ENCODE results near the gene SCYGR1. TPM values are rescaled to one million over a fixed set of nuclear protein-coding genes. Genes with fewer than 3 reads are reported as not detected.

The SCYGR1 gene
- total RNA-seq, 3 donors from 2014 or later: not detected

DNA sequence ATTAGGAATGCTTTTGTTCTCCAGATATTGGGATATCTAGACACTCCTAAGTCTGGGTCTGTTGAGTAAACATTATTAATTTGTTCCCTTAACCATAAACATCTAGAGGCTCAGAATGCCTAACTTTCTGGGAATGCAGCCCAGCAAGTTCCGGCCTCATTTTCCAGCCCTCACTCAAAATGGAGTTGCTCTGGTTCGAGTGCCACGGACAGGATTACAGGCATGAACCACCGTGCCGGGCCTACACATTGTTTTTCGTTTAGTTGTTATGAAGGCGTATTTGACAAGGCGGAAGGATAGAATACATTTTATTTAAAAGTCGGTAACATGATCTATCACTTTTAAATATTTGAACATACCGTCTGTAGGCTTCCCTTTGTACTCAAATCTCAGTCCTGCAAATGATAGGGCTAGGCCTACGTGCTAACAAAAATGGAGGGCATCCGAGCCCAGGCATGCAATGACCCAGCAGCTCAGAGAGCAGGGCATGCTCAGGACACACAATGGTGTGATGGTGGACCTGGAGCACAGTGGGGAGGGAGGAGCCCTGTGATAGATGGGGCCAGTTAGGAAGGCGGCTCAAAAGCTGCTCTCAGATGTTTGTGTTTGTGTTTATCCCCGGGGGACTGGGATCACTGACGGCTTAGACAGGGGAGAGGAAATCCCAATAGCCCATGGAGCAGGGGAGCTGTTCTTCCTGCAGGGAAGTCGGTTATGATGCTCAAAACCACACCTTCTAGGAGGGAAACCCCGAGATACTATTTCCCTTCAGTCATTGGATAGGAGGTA lies 2.9 kb upstream of the SCYGR1 start:
- TF ChIP-seq, protein P1, sequence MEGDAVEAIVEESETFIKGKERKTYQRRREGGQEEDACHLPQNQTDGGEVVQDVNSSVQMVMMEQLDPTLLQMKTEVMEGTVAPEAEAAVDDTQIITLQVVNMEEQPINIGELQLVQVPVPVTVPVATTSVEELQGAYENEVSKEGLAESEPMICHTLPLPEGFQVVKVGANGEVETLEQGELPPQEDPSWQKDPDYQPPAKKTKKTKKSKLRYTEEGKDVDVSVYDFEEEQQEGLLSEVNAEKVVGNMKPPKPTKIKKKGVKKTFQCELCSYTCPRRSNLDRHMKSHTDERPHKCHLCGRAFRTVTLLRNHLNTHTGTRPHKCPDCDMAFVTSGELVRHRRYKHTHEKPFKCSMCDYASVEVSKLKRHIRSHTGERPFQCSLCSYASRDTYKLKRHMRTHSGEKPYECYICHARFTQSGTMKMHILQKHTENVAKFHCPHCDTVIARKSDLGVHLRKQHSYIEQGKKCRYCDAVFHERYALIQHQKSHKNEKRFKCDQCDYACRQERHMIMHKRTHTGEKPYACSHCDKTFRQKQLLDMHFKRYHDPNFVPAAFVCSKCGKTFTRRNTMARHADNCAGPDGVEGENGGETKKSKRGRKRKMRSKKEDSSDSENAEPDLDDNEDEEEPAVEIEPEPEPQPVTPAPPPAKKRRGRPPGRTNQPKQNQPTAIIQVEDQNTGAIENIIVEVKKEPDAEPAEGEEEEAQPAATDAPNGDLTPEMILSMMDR (IDR thresholded peaks at IDR 0.05): no peak
- no peak for ATAC-seq
- intact Hi-C loops (cut with DNase I, micrococcal nuclease): no loop called here

GRCh38 chr2:227389661-227390060 lies 1.9 kb upstream of the SCYGR1 start:
- no peak for DNase-seq
- H3K36me3 ChIP-seq (ENCODE audit: low read depth): no peaks in the 10 kb centered on the region
- no peak for ATAC-seq

More for the DNA sequence above, 2.9 kb upstream of the SCYGR1 start:
- Histone ChIP-seq H3K4me3 (no peak overlapping the region), H3K36me3 (ENCODE audit: low read depth) (no peaks in the 10 kb centered on the region), H3K4me1 (ENCODE audit: low read depth) (no peaks in the 10 kb centered on the region), H3K9me3 (no peaks in the 10 kb centered on the region)
- no peak for DNase-seq

GRCh38 chr2:227389231-227389630 lies 1.5 kb upstream of the SCYGR1 start:
- TF ChIP-seq, protein P1 (IDR thresholded peaks at IDR 0.05): no peak

More at GRCh38 chr2:227389661-227390060, 1.9 kb upstream of the SCYGR1 start:
- Histone ChIP-seq H3K9me3 (no peaks in the 10 kb centered on the region), H3K4me3 (no peak overlapping the region), H3K4me1 (ENCODE audit: low read depth) (no peaks in the 10 kb centered on the region)
- intact Hi-C loops (cut with DNase I, micrococcal nuclease): no loop called here
- TF ChIP-seq, protein P1 (IDR thresholded peaks at IDR 0.05): no peak

DNA sequence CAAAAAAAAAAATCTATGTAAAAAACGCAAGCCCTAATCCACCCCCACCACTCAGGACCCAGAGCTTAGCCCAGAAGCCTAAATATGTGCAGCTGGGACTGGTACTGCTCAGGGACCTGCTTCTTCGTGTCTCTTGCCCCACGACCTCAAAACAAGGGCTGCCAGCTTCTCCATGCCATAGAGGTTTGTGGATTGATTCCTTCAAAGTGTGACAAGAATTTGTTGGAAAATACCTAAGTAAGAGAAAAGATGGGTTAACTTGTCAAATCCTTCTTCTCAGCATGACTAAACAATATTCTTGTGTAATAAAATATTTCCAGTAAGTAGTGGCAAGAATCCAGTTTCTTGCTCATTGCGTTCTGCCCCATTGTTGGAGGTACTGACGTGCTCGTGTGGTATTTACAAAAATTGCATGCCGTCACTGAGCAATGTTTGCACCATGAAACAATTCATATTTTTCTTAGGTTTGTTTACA lies 825 bp upstream of the SCYGR1 start:
- intact Hi-C loops (cut with DNase I, micrococcal nuclease): no loop called here
- no peak for ATAC-seq
- no peak for DNase-seq
- no peaks in the 10 kb centered on the region for H3K4me1 ChIP-seq (ENCODE audit: low read depth)
- no peaks in the 10 kb centered on the region for H3K9me3 ChIP-seq
- no peaks in the 10 kb centered on the region for H3K36me3 ChIP-seq (ENCODE audit: low read depth)
- no peak overlapping the region for H3K4me3 ChIP-seq
- TF ChIP-seq, protein P1 (IDR thresholded peaks at IDR 0.05): no peak

More at GRCh38 chr2:227389231-227389630, 1.5 kb upstream of the SCYGR1 start:
- intact Hi-C loops (cut with DNase I, micrococcal nuclease): no loop called here
- H3K9me3 ChIP-seq: no peaks in the 10 kb centered on the region
- H3K4me3 ChIP-seq: no peak overlapping the region
- DNase-seq: no peak
- no peak for ATAC-seq
- H3K4me1 ChIP-seq (ENCODE audit: low read depth): no peaks in the 10 kb centered on the region
- H3K36me3 ChIP-seq (ENCODE audit: low read depth): no peaks in the 10 kb centered on the region

DNA sequence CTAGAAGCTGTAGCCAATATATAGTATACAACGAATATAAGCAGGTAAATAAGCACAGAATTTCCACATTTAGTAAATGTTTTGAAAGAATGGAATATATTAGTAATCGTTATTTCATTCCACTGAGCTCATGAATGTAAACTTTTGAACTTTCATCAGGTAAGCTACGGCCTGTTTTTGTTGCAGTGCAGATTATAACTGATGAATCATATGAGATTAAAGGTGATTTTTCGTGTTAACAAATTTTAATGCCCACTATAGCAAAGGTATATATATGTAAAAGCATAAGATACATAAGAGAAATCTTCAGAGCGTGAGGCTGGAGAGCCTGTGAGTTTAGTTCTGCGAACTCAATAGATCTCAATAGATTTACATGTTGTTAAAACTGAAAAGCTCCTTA lies 1.1 kb downstream of the SCYGR1 start:
- H3K4me3 ChIP-seq: no peak overlapping the region
- ATAC-seq: no peak
- H3K9me3 ChIP-seq: no peaks in the 10 kb centered on the region
- H3K36me3 ChIP-seq (ENCODE audit: low read depth): no peaks in the 10 kb centered on the region
- no peak for DNase-seq
- TF ChIP-seq, protein P1 (IDR thresholded peaks at IDR 0.05): no peak
- intact Hi-C loops (cut with DNase I, micrococcal nuclease): no loop called here
- H3K4me1 ChIP-seq (ENCODE audit: low read depth): no peaks in the 10 kb centered on the region

Measured in mucosa of descending colon (tissue), 3 donors.